Testis (tissue), 3 donors: ENCODE data around the gene AMIGO2. TPM values are rescaled to one million over a fixed set of nuclear protein-coding genes. Genes with fewer than 3 reads are reported as not detected.

Source experiments
- DNase-seq: peaks from one replicate; pipeline ENCODE4 v3.0.0-alpha.2; 2019
- H3K27ac ChIP-seq, 2 donors: fragments of 200-600 bp; sonication (generic); one replicate each; pipeline ENCODE4 v1.5.1; 2019
- H3K27me3 ChIP-seq: fragments of 200-600 bp; sonication (generic); one replicate; pipeline ENCODE4 v1.5.1; 2019
- H3K36me3 ChIP-seq: fragments of 200-600 bp; sonication (generic); one replicate; pipeline ENCODE4 v1.5.1; 2017; ENCODE audit warnings: low read depth; ENCODE audit errors: missing control alignments
- H3K4me1 ChIP-seq: fragments of 200-600 bp; sonication (generic); one replicate; pipeline ENCODE4 v1.5.1; 2019
- H3K4me3 ChIP-seq, 2 donors: fragments of 200-600 bp; sonication (generic); one replicate each; pipeline ENCODE4 v1.5.1; 2017 to 2019
- H3K9me3 ChIP-seq: fragments of 200-600 bp; sonication (generic); one replicate; pipeline ENCODE4 v1.5.1; 2017
- CTCF ChIP-seq, 3 experiments: fragments of 450-650 bp in 2 of 3; fragments of 200-600 bp in 1 of 3; sonication (generic) in 1 of 3; IDR thresholded peaks; one replicate each; pipeline ENCODE4 v1.5.1; 2016 to 2019; ENCODE audit warnings: antibody characterized with exemption in 3 of 3, mild to moderate bottlenecking in 2 of 3, moderate library complexity in 1 of 3
- POLR2A ChIP-seq: fragments of 450-650 bp; IDR thresholded peaks from one replicate; pipeline ENCODE4 v1.6.1; 2017; ENCODE audit warnings: antibody characterized with exemption, mild to moderate bottlenecking, moderate library complexity
- WGBS, 2 donors: methylation state at CpG; one replicate each; pipeline ENCODE4 v1.1.5; 2018; 5-methylcytosine and 5-hydroxymethylcytosine counted together
- intact Hi-C: fragments of 100-400 bp; cut with DNase I; formaldehyde crosslinking; loops from one replicate; pipeline ENCODE4 v1.15.1; 2023; ENCODE audit warnings: low total_unique reads
- polyA plus RNA-seq: library from polyadenylated mRNA; stranded (reverse); fragments of 350-450 nt; fragmentation: Illumina TruSeq; extraction: RNeasy Lipid Tissue Mini Kit (QIAGEN cat#74804); gene quantifications from one replicate; pipeline ENCODE4 v1.2.3, GENCODE V29; 2014; ENCODE audit warnings: low read depth, low replicate concordance; ENCODE audit not compliant: insufficient read depth
- total RNA-seq, 2 donors: library from RNA; depleted of rRNA; stranded (reverse); fragments of >200 nt; gene quantifications; one replicate each; pipeline ENCODE4 v1.2.3, GENCODE V29; 2016

AMIGO2 gene
- total and polyA plus RNA-seq, 3 donors from 2014 or later = 28.8 to 53.2 (median 35.4) TPM

DNA sequence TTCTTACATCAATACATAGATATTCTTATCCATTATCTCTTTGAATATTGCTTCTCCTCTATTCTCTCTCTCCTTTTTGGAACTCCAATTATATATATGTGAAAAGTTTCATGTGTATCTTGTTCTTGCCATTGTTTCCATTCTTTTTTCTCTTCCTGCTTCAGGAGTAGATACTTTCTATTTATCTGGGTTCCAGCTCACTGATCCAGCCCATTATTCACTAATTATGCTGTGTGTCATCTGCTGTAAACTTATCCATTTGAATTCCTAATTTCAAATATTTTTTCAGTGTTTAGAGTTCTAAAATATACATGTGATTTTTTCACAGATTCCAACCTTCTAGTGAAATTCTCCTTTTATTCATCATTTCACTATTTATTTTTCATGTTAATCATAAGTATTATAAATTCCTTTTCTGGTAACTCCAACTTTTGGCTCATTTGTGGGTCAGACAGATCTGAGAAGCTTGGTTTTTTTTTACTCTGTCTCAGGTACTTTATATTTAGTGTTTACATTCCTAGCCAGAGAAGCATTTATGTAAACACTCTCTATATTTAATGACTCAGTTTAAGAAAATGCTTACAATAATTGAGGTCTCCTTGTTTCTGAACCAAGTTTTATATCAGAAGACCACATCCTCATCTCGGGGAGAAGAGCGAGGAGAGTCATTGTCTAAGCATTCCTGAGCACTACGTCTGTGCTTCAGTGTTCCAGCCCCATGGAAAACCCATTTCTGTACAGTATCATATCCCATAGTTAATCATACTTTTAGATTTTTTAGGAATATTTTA is 15.9 kb upstream of the AMIGO2 start:
- H3K9me3 ChIP-seq = no peaks in the 10 kb centered on the region
- WGBS, 2 donors = 82 to 98% methylated on average over 3 of the region's 3 CpGs
- no peak for DNase-seq
- no peaks in the 10 kb centered on the region for H3K27me3 ChIP-seq
- H3K27ac ChIP-seq = no peak overlapping the region
- TF ChIP-seq CTCF (IDR thresholded peaks at IDR 0.05) (no peak), POLR2A (no peak)
- no peak overlapping the region for H3K4me3 ChIP-seq
- H3K4me1 ChIP-seq = peaks cover 16% of the 10 kb centered on the region
- intact Hi-C loops = no loop called here
- no peaks in the 10 kb centered on the region for H3K36me3 ChIP-seq

DNA sequence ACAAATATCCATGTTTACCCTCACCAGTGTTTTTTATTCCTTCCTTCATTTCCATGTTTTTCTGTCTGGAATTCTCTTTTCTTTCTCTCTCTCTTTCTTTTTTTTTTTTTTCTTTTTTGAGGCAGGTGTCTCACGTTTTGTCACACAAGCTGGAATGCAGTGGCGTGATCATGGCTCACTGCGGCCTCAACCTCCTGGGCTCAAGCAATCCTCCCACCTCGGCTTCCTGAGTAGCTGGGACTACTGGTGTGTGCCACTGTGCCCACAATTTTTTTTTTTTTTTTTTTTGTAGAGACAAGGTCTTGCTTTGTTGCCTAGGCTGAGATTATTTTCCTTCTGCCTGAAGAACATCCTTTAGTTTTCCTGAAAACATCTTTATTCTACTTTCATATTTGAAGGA is 15.0 kb upstream of the AMIGO2 start:
- DNase-seq = no peak
- Histone ChIP-seq H3K36me3 (no peaks in the 10 kb centered on the region), H3K4me1 (peaks cover 16% of the 10 kb centered on the region), H3K27ac (no peak overlapping the region), H3K27me3 (no peaks in the 10 kb centered on the region), H3K4me3 (no peak overlapping the region), H3K9me3 (no peaks in the 10 kb centered on the region)
- TF ChIP-seq CTCF (IDR thresholded peaks at IDR 0.05) = no peak
- TF ChIP-seq POLR2A = no peak
- WGBS, 2 donors = 74 to 80% methylated on average over 4 of the region's 4 CpGs
- intact Hi-C loops = no loop called here

DNA sequence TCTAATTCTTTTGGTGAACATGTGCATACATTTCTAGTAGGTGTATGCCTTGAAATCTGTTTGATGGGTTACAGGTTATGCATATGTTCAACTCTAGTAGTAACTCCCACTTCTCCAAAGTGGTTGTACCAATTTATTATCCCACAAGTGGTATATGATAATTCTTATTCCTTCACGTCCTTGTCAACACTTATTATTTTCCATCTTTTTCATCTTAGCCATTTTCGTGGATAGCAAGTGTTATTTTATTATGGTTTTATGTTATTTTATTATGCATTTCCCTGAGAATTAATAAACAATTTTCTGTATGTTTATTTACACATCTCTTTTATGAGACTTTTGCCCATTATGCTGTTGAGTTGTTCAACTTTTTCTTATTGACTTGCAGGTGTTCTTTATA is 11.2 kb upstream of the AMIGO2 start:
- peaks cover 6% of the 10 kb centered on the region for H3K4me1 ChIP-seq
- no peak overlapping the region for H3K27ac ChIP-seq
- intact Hi-C loops = no loop called here
- TF ChIP-seq POLR2A (no peak), CTCF (IDR thresholded peaks at IDR 0.05) (no peak)
- DNase-seq = no peak
- H3K9me3 ChIP-seq = no peaks in the 10 kb centered on the region
- no peak overlapping the region for H3K4me3 ChIP-seq
- no peaks in the 10 kb centered on the region for H3K36me3 ChIP-seq
- H3K27me3 ChIP-seq = no peaks in the 10 kb centered on the region
- 92% methylated on average over 2 of the region's 2 CpGs for WGBS, 2 donors

GRCh38 chr12:47088021-47088944 is 8.5 kb upstream of the AMIGO2 start:
- WGBS, 2 donors = 46 to 57% methylated on average over 7 of the region's 7 CpGs
- peaks cover 15% of the 10 kb centered on the region for H3K4me1 ChIP-seq
- intact Hi-C loops = no loop called here
- no peaks in the 10 kb centered on the region for H3K9me3 ChIP-seq
- no peak overlapping the region for H3K27ac ChIP-seq
- no peaks in the 10 kb centered on the region for H3K27me3 ChIP-seq
- no peak for DNase-seq
- no peak for TF ChIP-seq POLR2A
- no peak for TF ChIP-seq CTCF (IDR thresholded peaks at IDR 0.05)
- no peak overlapping the region for H3K4me3 ChIP-seq
- H3K36me3 ChIP-seq = no peaks in the 10 kb centered on the region
